GM20000 (cell line): Measurements from ENCODE around the gene COL26A1.

ENCODE experiments used
- DNase-seq: peaks from one replicate; pipeline ENCODE4 v3.0.0; 2012; ENCODE audit warnings: low spot score
- CTCF ChIP-seq: IDR thresholded peaks from 2 replicates; pipeline ENCODE4 v1.5.1; 2012; ENCODE audit warnings: mild to moderate bottlenecking, control low read depth; ENCODE audit errors: extremely low read depth, missing control alignments

COL26A1 gene

GRCh38 chr7:101405474-101406067 lies 42.9 kb downstream of the COL26A1 start:
- DNase-seq, result no peak
- TF ChIP-seq CTCF, result no peak

- DNase-seq, result peak; percentile 75
- peak; percentile 89 for TF ChIP-seq CTCF
Observed at GRCh38 chr7:101410743-101411507, 48.2 kb downstream of the COL26A1 start.

GRCh38 chr7:101411508-101411874 lies 48.8 kb downstream of the COL26A1 start:
- no peak for TF ChIP-seq CTCF
- DNase-seq, result no peak

GRCh38 chr7:101412976-101413375 lies 50.3 kb downstream of the COL26A1 start:
- DNase-seq, result no peak
- TF ChIP-seq CTCF, result no peak

GRCh38 chr7:101418694-101419093 lies 56.0 kb downstream of the COL26A1 start:
- TF ChIP-seq CTCF, result no peak
- DNase-seq, result no peak

- TF ChIP-seq CTCF, result no peak
- no peak for DNase-seq
Observed at GRCh38 chr7:101419831-101420230, 57.2 kb downstream of the COL26A1 start.

- TF ChIP-seq CTCF, result no peak
- DNase-seq, result no peak
Observed at GRCh38 chr7:101420436-101420835, 57.8 kb downstream of the COL26A1 start.
